H1 (cell line): ENCODE data around the gene CHTF18. TPM values are rescaled to one million over a fixed set of nuclear protein-coding genes. Genes with fewer than 3 reads are reported as not detected.

Experiments
- CTCF ChIA-PET: fragments of 300-600 bp; sonication (Branson Sonifier 250); formaldehyde crosslinking; loops from one replicate; lab custom pipeline; 2021; ENCODE audit not compliant: partially characterized antibody; lab: Charles Lee
- POLR2A ChIA-PET: fragments of 300-600 bp; sonication (Branson Sonifier 250); formaldehyde crosslinking; loops from one replicate; lab custom pipeline; 2021; ENCODE audit warnings: inconsistent platforms; ENCODE audit not compliant: partially characterized antibody; lab: Charles Lee
- DNase-seq, 2 experiments: peaks; one replicate each; pipeline versions ENCODE4 v3.0.0 to v3.0.0-alpha.2; 2010 to 2022; ENCODE audit warnings: low spot score in 2 of 2, low read depth in 1 of 2, mixed read lengths in 1 of 2
- FAIRE-seq: peaks from 2 replicates; lab custom pipeline; 2011; peaks lifted over from hg19 to GRCh38; lab: Jason Lieb, UNC
- H2AFZ ChIP-seq: 2 replicates; pipeline ENCODE4 v1.8.1; 2012; ENCODE audit warnings: low read length, inconsistent platforms
- H2AK5ac ChIP-seq: 2 replicates; pipeline ENCODE4 v1.6.1; 2013; ENCODE audit warnings: low read depth, low read length
- H2BK120ac ChIP-seq: replicated peaks from 2 replicates; pipeline ENCODE3; 2013; ENCODE audit warnings: low read depth, low read length, inconsistent platforms
- H2BK12ac ChIP-seq: 2 replicates; pipeline ENCODE4 v1.6.1; 2013; ENCODE audit warnings: low read depth, low read length
- H2BK15ac ChIP-seq: 2 replicates; pipeline ENCODE4 v1.6.1; 2013; ENCODE audit warnings: low read length
- H2BK20ac ChIP-seq: 2 replicates; pipeline ENCODE4 v1.6.1; 2013; ENCODE audit warnings: low read length
- H2BK5ac ChIP-seq: 2 replicates; pipeline ENCODE4 v1.6.1; 2013; ENCODE audit warnings: low read depth, low read length
- H3K14ac ChIP-seq: 2 replicates; pipeline ENCODE4 v1.6.1; 2013; ENCODE audit warnings: inconsistent platforms; ENCODE audit not compliant: insufficient read length
- H3K18ac ChIP-seq: 2 replicates; pipeline ENCODE4 v1.6.1; 2013; ENCODE audit warnings: low read length; ENCODE audit errors: extremely low read depth
- H3K23ac ChIP-seq: 2 replicates; pipeline ENCODE4 v1.6.1; 2013; ENCODE audit warnings: inconsistent platforms; ENCODE audit not compliant: insufficient read length
- H3K23me2 ChIP-seq: 2 replicates; pipeline ENCODE4 v1.6.1; 2013; ENCODE audit warnings: low read depth, low read length
- H3K27ac ChIP-seq: 2 replicates; pipeline ENCODE4 v1.6.1; 2011; ENCODE audit warnings: low read depth, low read length, inconsistent platforms
- H3K27me3 ChIP-seq, 4 experiments: replicated peaks in 1 of 4; 1 replicate in 1 of 4; 2 replicates in 3 of 4; pipeline versions ENCODE4 v1.6.1 to v1.8.1; 2011 to 2013; ENCODE audit warnings: low read length in 3 of 4, mild to moderate bottlenecking in 3 of 4, inconsistent platforms in 2 of 4, mixed read lengths in 2 of 4, moderate library complexity in 1 of 4; ENCODE audit not compliant: control insufficient read depth in 3 of 4, insufficient read depth in 3 of 4; ENCODE audit errors: extremely low read depth in 1 of 4
- H3K36me3 ChIP-seq, 4 experiments: 2 replicates each; pipeline versions ENCODE4 v1.6.1 to v1.8.1; 2011 to 2013; ENCODE audit warnings: mild to moderate bottlenecking in 4 of 4, low read length in 3 of 4, moderate library complexity in 2 of 4, control low read depth in 1 of 4, inconsistent platforms in 1 of 4; ENCODE audit not compliant: insufficient read depth in 4 of 4, control insufficient read depth in 2 of 4
- H3K4ac ChIP-seq: replicated peaks from 2 replicates; pipeline ENCODE3; 2013; ENCODE audit warnings: low read length, low read depth, mixed read lengths, inconsistent platforms; ENCODE audit not compliant: insufficient read length
- H3K4me1 ChIP-seq, 4 experiments: replicated peaks in 1 of 4; 1 replicate in 1 of 4; 2 replicates in 3 of 4; pipeline versions ENCODE4 v1.6.1 to v1.8.1; 2011 to 2013; ENCODE audit warnings: low read length in 3 of 4, inconsistent platforms in 2 of 4, mixed read lengths in 1 of 4; ENCODE audit not compliant: insufficient read depth in 4 of 4, control insufficient read depth in 3 of 4
- H3K4me2 ChIP-seq, 2 experiments: 2 replicates each; pipeline versions ENCODE4 v1.6.1 to v1.8.1; 2011 to 2013; ENCODE audit warnings: low read depth in 2 of 2, low read length in 2 of 2, control low read depth in 1 of 2, inconsistent platforms in 1 of 2, mild to moderate bottlenecking in 1 of 2; ENCODE audit not compliant: insufficient read depth in 1 of 2
- H3K4me3 ChIP-seq, 4 experiments: fragments of 200-600, 300-600 bp in 1 of 4; sonication (generic), shearing (Covaris generic), sonication (Bioruptor Twin) in 1 of 4; 2 replicates each; pipeline versions ENCODE4 v1.5.1 to v1.8.1; 2011 to 2016; ENCODE audit warnings: low read length in 4 of 4, low read depth in 3 of 4, control low read depth in 2 of 4, inconsistent platforms in 2 of 4, mild to moderate bottlenecking in 2 of 4, mixed read lengths in 1 of 4, moderate library complexity in 1 of 4; ENCODE audit not compliant: insufficient read depth in 2 of 4; ENCODE audit errors: extremely low read depth in 1 of 4
- H3K56ac ChIP-seq: replicated peaks from 2 replicates; pipeline ENCODE3; 2013; ENCODE audit warnings: low read depth, mild to moderate bottlenecking, mixed read lengths, low read length, inconsistent platforms; ENCODE audit not compliant: insufficient read length
- H3K79me1 ChIP-seq: 2 replicates; pipeline ENCODE4 v1.6.1; 2013; ENCODE audit warnings: low read depth, low read length, control low read depth
- H3K79me2 ChIP-seq, 2 experiments: 2 replicates each; pipeline versions ENCODE4 v1.6.1 to v1.8.1; 2012 to 2013; ENCODE audit warnings: low read length in 2 of 2, mild to moderate bottlenecking in 2 of 2, inconsistent platforms in 1 of 2; ENCODE audit not compliant: insufficient read depth in 2 of 2, control insufficient read depth in 1 of 2
- H3K9ac ChIP-seq, 4 experiments: replicated peaks in 1 of 4; 1 replicate in 1 of 4; 2 replicates in 3 of 4; pipeline versions ENCODE4 v1.6.1 to v1.8.1; 2011 to 2013; ENCODE audit warnings: low read depth in 3 of 4, low read length in 3 of 4, control low read depth in 2 of 4, mild to moderate bottlenecking in 2 of 4, moderate library complexity in 2 of 4, inconsistent platforms in 1 of 4; ENCODE audit errors: extremely low read depth in 1 of 4
- H3K9me3 ChIP-seq, 2 experiments: 2 replicates each; pipeline versions ENCODE4 v1.6.1 to v1.8.1; 2012 to 2013; ENCODE audit warnings: mild to moderate bottlenecking in 2 of 2, moderate library complexity in 2 of 2, control low read depth in 1 of 2, inconsistent platforms in 1 of 2, low read depth in 1 of 2, low read length in 1 of 2, mixed read lengths in 1 of 2; ENCODE audit not compliant: insufficient read depth in 2 of 2
- H4K20me1 ChIP-seq, 2 experiments: replicated peaks in 1 of 2; 2 replicates each; pipeline versions ENCODE3 to v1.8.1; 2011 to 2013; ENCODE audit warnings: inconsistent platforms in 2 of 2, low read length in 2 of 2, mild to moderate bottlenecking in 1 of 2; ENCODE audit not compliant: insufficient read depth in 2 of 2, control insufficient read depth in 1 of 2
- H4K5ac ChIP-seq: 2 replicates; pipeline ENCODE4 v1.6.1; 2013; ENCODE audit warnings: low read length, low read depth, mixed read lengths, inconsistent platforms; ENCODE audit not compliant: insufficient read length
- H4K8ac ChIP-seq: 2 replicates; pipeline ENCODE4 v1.8.0; 2013; ENCODE audit warnings: mild to moderate bottlenecking, moderate library complexity, low read length, inconsistent platforms; ENCODE audit not compliant: insufficient read depth; ENCODE audit errors: extremely low read depth
- H4K91ac ChIP-seq: replicated peaks from 2 replicates; pipeline ENCODE3; 2013; ENCODE audit warnings: low read length, mixed read lengths, inconsistent platforms; ENCODE audit not compliant: insufficient read length
- ATF2 ChIP-seq: IDR thresholded peaks from 2 replicates; pipeline ENCODE4 v1.6.1; 2012; ENCODE audit warnings: low read length, inconsistent platforms
- BRCA1 ChIP-seq: IDR thresholded peaks from 2 replicates; pipeline ENCODE4 v1.6.1; 2012; ENCODE audit warnings: low read depth, low read length, improper control_type of control experiment
- GABPA ChIP-seq: IDR thresholded peaks from 2 replicates; pipeline ENCODE4 v1.6.1; 2011; ENCODE audit warnings: mild to moderate bottlenecking, low read length, moderate library complexity, borderline replicate concordance; ENCODE audit not compliant: insufficient read depth
- KDM4A ChIP-seq: IDR thresholded peaks from one replicate; pipeline ENCODE4 v1.7.1; 2012; ENCODE audit warnings: low read depth, mild to moderate bottlenecking, moderate library complexity, low read length, inconsistent platforms; ENCODE audit not compliant: severe bottlenecking
- NANOG ChIP-seq: IDR thresholded peaks from 2 replicates; pipeline ENCODE4 v1.6.1; 2011; ENCODE audit warnings: low read length, low read depth, mild to moderate bottlenecking, inconsistent platforms; ENCODE audit not compliant: insufficient read depth, poor library complexity, severe bottlenecking
- PHF8 ChIP-seq: fragments of 200-600 bp; sonication (generic); conservative IDR thresholded peaks from 2 replicates; pipeline ENCODE4 v1.7.1; 2012; ENCODE audit warnings: low read depth, mild to moderate bottlenecking, inconsistent platforms, low read length, moderate library complexity
- POLR2AphosphoS5 ChIP-seq: IDR thresholded peaks from 2 replicates; pipeline ENCODE4 v1.6.1; 2011; ENCODE audit warnings: low read depth, low read length
- RFX5 ChIP-seq: IDR thresholded peaks from 2 replicates; pipeline ENCODE4 v1.6.1; 2011; ENCODE audit warnings: low read depth, low read length, improper control_type of control experiment, borderline replicate concordance
- TAF7 ChIP-seq: optimal IDR thresholded peaks from 2 replicates; pipeline ENCODE3; 2011; ENCODE audit warnings: low read depth, mild to moderate bottlenecking, inconsistent platforms, low read length, moderate library complexity, borderline replicate concordance
- TEAD4 ChIP-seq: IDR thresholded peaks from 2 replicates; pipeline ENCODE4 v1.6.1; 2012; ENCODE audit warnings: low read depth, low read length, inconsistent platforms, mixed read lengths
- WGBS, 2 experiments: shearing (Covaris generic) in 1 of 2; methylation state at CpG; one replicate each; pipeline versions ENCODE4 v1.1.6 to v1.1.7; 2013 to 2015; ENCODE audit warnings: low lambda C conversion rate in 2 of 2, mixed read lengths in 2 of 2, inconsistent platforms in 1 of 2, low coverage in 1 of 2, missing lambda C conversion rate in 1 of 2; ENCODE audit not compliant: insufficient replicate concordance in 2 of 2, insufficient coverage in 1 of 2, insufficient read length in 1 of 2; ENCODE audit errors: extremely low coverage in 1 of 2, missing lambda C conversion rate in 1 of 2; 5-methylcytosine and 5-hydroxymethylcytosine counted together
- polyA plus RNA-seq, 7 experiments: library from polyadenylated mRNA; depleted of rRNA in 3 of 7; stranded (reverse) in 5 of 7; unstranded in 2 of 7; fragments of >200 nt in 5 of 7; fragments of 200-250 nt in 2 of 7; gene quantifications; 1 replicate in 5 of 7; 2 replicates in 1 of 7; 4 replicates in 1 of 7; pipeline versions ENCODE4 v1.2.1 to v1.2.3, GENCODE V29; 2011 to 2013; ENCODE audit warnings: missing spikeins in 2 of 7, mixed read lengths in 2 of 7
- total RNA-seq: library from RNA; stranded (reverse); fragmentation: NEBNext Ultra II Directional; extraction: Animal tissue kit (Norgen Biotek cat#: 25700); gene quantifications from 2 replicates; pipeline ENCODE4 v1.2.1, GENCODE V29; 2021

The CHTF18 gene
- total and polyA plus RNA-seq, 2 of the 8 experiments (the other 6 are each of a cell fraction or from before 2014, with no cell fraction given), result 75.3 to 104 TPM

GRCh38 chr16:787978-788398, 432 bp upstream of the CHTF18 start, which contains the start of gene RPUSD1:
Gene RPUSD1 (minus strand): TSS chr16:788381. CDS start chr16:787737, 644 bp downstream.
- Histone ChIP-seq H2AFZ (no peak within 1 kb of the TSS), H3K9me3 (no peaks in the 10 kb centered on the region), H3K4me3 (peak within 1 kb of the TSS; percentile 76 to 98 (median 84)), H3K79me2 (peaks cover 0 to 16% of the 10 kb centered on the region in 2 experiments; a peak in 1 of 4 replicates), H4K91ac (no peak within 1 kb of the TSS), H3K27me3 (no peaks in the 10 kb centered on the region), H3K36me3 (peaks cover 5 to 35% (median 14%) of the 10 kb centered on the region in 4 experiments; a peak in 5 of 8 replicates), H3K18ac (no peak within 1 kb of the TSS; the same call in 1 of the 2 replicates), H3K23me2 (peaks cover 9% of the 10 kb centered on the region; the same call in 1 of the 2 replicates), H3K27ac (peak within 1 kb of the TSS; percentile 58; the same call in 1 of the 2 replicates), H2BK12ac (no peak within 1 kb of the TSS), H2BK5ac (peak within 1 kb of the TSS; percentile 52; the same call in 1 of the 2 replicates), H3K4me1 (peaks cover 0 to 14% (median 6%) of the 10 kb centered on the region in 4 experiments; a peak in 4 of 7 replicates), H2BK15ac (no peak within 1 kb of the TSS), H3K14ac (no peak within 1 kb of the TSS), H3K79me1 (peaks cover 5% of the 10 kb centered on the region; the same call in 1 of the 2 replicates), H3K4me2 (peak within 1 kb of the TSS; percentile 63 to 95), H3K9ac (peak within 1 kb of the TSS; percentile 60 to 88 (median 72)), H3K23ac (no peak within 1 kb of the TSS), H3K4ac (peak within 1 kb of the TSS; percentile 85), H3K56ac (peak within 1 kb of the TSS; percentile 16), H4K5ac (peak within 1 kb of the TSS; percentile 93), H2AK5ac (no peak within 1 kb of the TSS), H4K8ac (peak within 1 kb of the TSS; percentile 71), H2BK120ac (peak within 1 kb of the TSS; percentile 72), H2BK20ac (no peak within 1 kb of the TSS), H4K20me1 (peaks cover 6 to 29% of the 10 kb centered on the region in 2 experiments)
- 1% methylated on average over 20 of the region's 45 CpGs; no CpG with 5 or more reads in 1 of the 2 experiments for WGBS, 2 experiments
- POLR2A ChIA-PET, result interaction anchor here (0.7 to 4.4 kb wide), 15 partner anchors 9 to 386 kb away, joined by 3 to 24 read pairs (median 4); partner anchors contain the start of genes ANTKMT, CCDC78, GNG13 and JMJD8
- CTCF ChIA-PET, result interaction anchor here (1.0 to 13.7 kb wide), 5 partner anchors 14 to 66 kb away, joined by 3 to 424 read pairs (median 24); partner anchors contain the start of genes ANTKMT, CCDC78, CIAO3 and GNG13
- FAIRE-seq (no peak), DNase-seq (peak in 1 of 2 experiments; percentile 71)
- peak; percentile 20 for TF ChIP-seq TAF7
- no peak for TF ChIP-seq NANOG
- no peak for TF ChIP-seq ATF2
- TF ChIP-seq PHF8, result peak; percentile 48
- TF ChIP-seq KDM4A, result no peak
- no peak for TF ChIP-seq BRCA1
- no peak for TF ChIP-seq TEAD4
- TF ChIP-seq GABPA, result no peak
- no peak for TF ChIP-seq RFX5
- no peak; the same call in 1 of the 2 replicates for TF ChIP-seq POLR2AphosphoS5
